Neural progenitor cell (in vitro differentiated cells): ENCODE measurements around the gene NDUFA7. TPM values are rescaled to one million over a fixed set of nuclear protein-coding genes. Genes with fewer than 3 reads are reported as not detected.

Experiments used
- DNase-seq: peaks from one replicate; pipeline ENCODE4 v3.0.0-alpha.2; 2016; ENCODE audit warnings: low spot score
- H2AFZ ChIP-seq: fragments of 200-600 bp; sonication (generic); replicated peaks from 2 replicates; pipeline ENCODE4 v1.6.1; 2016; ENCODE audit warnings: antibody characterized with exemption
- H3F3A ChIP-seq: fragments of 200-600 bp; sonication (generic); 2 replicates; pipeline ENCODE4 v1.6.1; 2016; ENCODE audit warnings: antibody characterized with exemption, low read depth
- H3K27ac ChIP-seq: fragments of 200-600 bp; sonication (generic); 2 replicates; pipeline ENCODE4 v1.5.1; 2016; ENCODE audit warnings: mild to moderate bottlenecking
- H3K27me3 ChIP-seq: fragments of 200-600 bp; sonication (generic); 2 replicates; pipeline ENCODE4 v1.6.1; 2016; ENCODE audit warnings: mild to moderate bottlenecking, moderate library complexity
- H3K36me3 ChIP-seq: fragments of 200-600 bp; sonication (generic); 2 replicates; pipeline ENCODE4 v1.5.1; 2016
- H3K4me1 ChIP-seq: fragments of 200-600 bp; sonication (generic); 2 replicates; pipeline ENCODE4 v1.6.1; 2016; ENCODE audit warnings: mixed run types
- H3K4me2 ChIP-seq: fragments of 200-600 bp; sonication (generic); 2 replicates; pipeline ENCODE4 v1.6.1; 2016
- H3K4me3 ChIP-seq: fragments of 200-600 bp; sonication (generic); 2 replicates; pipeline ENCODE4 v1.5.1; 2016
- H3K79me2 ChIP-seq: fragments of 200-600 bp; sonication (generic); 2 replicates; pipeline ENCODE4 v1.6.1; 2016; ENCODE audit warnings: low read depth
- H3K9ac ChIP-seq: fragments of 200-600 bp; sonication (generic); 2 replicates; pipeline ENCODE4 v1.6.1; 2016
- H3K9me3 ChIP-seq: fragments of 200-600 bp; sonication (generic); 2 replicates; pipeline ENCODE4 v1.5.1; 2016; ENCODE audit warnings: low read depth
- H4K20me1 ChIP-seq: fragments of 200-600 bp; sonication (generic); 2 replicates; pipeline ENCODE4 v1.6.1; 2016; ENCODE audit warnings: low read depth
- H3K27ac Mint-ChIP-seq: 3 replicates; pipeline ENCODE4 v1.8.0; 2021; ENCODE audit warnings: mixed read lengths
- H3K27me3 Mint-ChIP-seq: 2 replicates; pipeline ENCODE4 v1.8.0; 2022; ENCODE audit warnings: low read depth, mild to moderate bottlenecking, inconsistent platforms, moderate library complexity, mixed read lengths; ENCODE audit not compliant: insufficient read depth
- H3K36me3 Mint-ChIP-seq: 3 replicates; pipeline ENCODE4 v1.8.0; 2021; ENCODE audit warnings: mixed read lengths
- H3K4me1 Mint-ChIP-seq: 3 replicates; pipeline ENCODE4 v1.8.0; 2021; ENCODE audit warnings: mixed read lengths
- H3K4me3 Mint-ChIP-seq: 3 replicates; pipeline ENCODE4 v1.8.0; 2021; ENCODE audit warnings: mild to moderate bottlenecking, moderate library complexity, mixed read lengths
- H3K9me3 Mint-ChIP-seq: 3 replicates; pipeline ENCODE4 v1.8.0; 2020; ENCODE audit warnings: mixed read lengths
- EZH2 ChIP-seq: fragments of 200-600 bp; sonication (generic); IDR thresholded peaks from 2 replicates; pipeline ENCODE4 v1.6.1; 2017; ENCODE audit warnings: antibody characterized with exemption, mild to moderate bottlenecking, moderate library complexity
- EZH2phosphoT487 ChIP-seq: fragments of 200-600 bp; sonication (generic); IDR thresholded peaks from 2 replicates; pipeline ENCODE4 v1.6.1; 2017; ENCODE audit warnings: antibody characterized with exemption
- total RNA-seq: library from RNA; depleted of rRNA; stranded (reverse); fragments of >200 nt; gene quantifications from 2 replicates; pipeline ENCODE4 v1.2.3, GENCODE V29; 2015; ENCODE audit warnings: low replicate concordance
- TF ChIP-seq, protein P1 (sequence below): fragments of 200-600 bp; sonication (generic); IDR thresholded peaks from 2 replicates; pipeline ENCODE4 v1.5.1; 2017; ENCODE audit warnings: antibody characterized with exemption, mild to moderate bottlenecking

NDUFA7 gene
- total RNA-seq, 1 donor from 2014 or later = 21.0 TPM

DNA sequence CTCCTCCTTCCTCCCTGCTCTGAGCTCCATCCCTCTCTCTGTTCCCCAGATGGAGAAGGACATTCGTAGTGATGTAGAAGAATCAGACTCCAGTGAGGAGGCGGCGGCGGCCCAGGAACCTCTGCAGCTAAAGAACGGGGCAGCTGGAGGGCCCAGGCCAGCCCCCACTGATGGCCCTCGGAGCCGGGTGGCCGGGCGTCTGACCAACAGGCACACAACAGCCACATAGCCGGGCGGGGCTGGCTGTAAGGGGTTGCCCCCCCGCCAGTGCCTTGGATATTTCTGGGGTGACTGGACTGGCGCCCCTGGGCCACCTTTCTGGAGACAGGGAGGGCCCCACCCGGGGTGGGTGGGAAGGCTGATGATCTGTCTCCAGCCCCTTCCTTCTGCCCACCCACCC, 59.3 kb downstream of the NDUFA7 start:
- H3K9me3 Mint-ChIP-seq = no peaks in the 10 kb centered on the region
- H3F3A ChIP-seq = peaks cover 17% of the 10 kb centered on the region
- H3K4me2 ChIP-seq = no peak overlapping the region
- no peaks in the 10 kb centered on the region for H4K20me1 ChIP-seq
- peaks cover 9% of the 10 kb centered on the region for H3K36me3 Mint-ChIP-seq
- TF ChIP-seq EZH2 (no peak), EZH2phosphoT487 (no peak)
- TF ChIP-seq, protein P1, sequence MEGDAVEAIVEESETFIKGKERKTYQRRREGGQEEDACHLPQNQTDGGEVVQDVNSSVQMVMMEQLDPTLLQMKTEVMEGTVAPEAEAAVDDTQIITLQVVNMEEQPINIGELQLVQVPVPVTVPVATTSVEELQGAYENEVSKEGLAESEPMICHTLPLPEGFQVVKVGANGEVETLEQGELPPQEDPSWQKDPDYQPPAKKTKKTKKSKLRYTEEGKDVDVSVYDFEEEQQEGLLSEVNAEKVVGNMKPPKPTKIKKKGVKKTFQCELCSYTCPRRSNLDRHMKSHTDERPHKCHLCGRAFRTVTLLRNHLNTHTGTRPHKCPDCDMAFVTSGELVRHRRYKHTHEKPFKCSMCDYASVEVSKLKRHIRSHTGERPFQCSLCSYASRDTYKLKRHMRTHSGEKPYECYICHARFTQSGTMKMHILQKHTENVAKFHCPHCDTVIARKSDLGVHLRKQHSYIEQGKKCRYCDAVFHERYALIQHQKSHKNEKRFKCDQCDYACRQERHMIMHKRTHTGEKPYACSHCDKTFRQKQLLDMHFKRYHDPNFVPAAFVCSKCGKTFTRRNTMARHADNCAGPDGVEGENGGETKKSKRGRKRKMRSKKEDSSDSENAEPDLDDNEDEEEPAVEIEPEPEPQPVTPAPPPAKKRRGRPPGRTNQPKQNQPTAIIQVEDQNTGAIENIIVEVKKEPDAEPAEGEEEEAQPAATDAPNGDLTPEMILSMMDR = no peak
- DNase-seq = no peak
- H3K27me3 ChIP-seq = no peaks in the 10 kb centered on the region
- no peaks in the 10 kb centered on the region for H3K36me3 ChIP-seq
- H3K27me3 Mint-ChIP-seq = peaks cover 3% of the 10 kb centered on the region
- H3K79me2 ChIP-seq = no peaks in the 10 kb centered on the region
- H3K9ac ChIP-seq = no peak overlapping the region
- peaks cover 2% of the 10 kb centered on the region for H3K4me1 ChIP-seq
- peaks cover 9% of the 10 kb centered on the region for H3K4me1 Mint-ChIP-seq
- no peak overlapping the region for H3K27ac Mint-ChIP-seq
- H2AFZ ChIP-seq = no peak overlapping the region
- no peak overlapping the region for H3K4me3 Mint-ChIP-seq
- no peak overlapping the region for H3K4me3 ChIP-seq
- no peaks in the 10 kb centered on the region for H3K9me3 ChIP-seq
- H3K27ac ChIP-seq = no peak overlapping the region

DNA sequence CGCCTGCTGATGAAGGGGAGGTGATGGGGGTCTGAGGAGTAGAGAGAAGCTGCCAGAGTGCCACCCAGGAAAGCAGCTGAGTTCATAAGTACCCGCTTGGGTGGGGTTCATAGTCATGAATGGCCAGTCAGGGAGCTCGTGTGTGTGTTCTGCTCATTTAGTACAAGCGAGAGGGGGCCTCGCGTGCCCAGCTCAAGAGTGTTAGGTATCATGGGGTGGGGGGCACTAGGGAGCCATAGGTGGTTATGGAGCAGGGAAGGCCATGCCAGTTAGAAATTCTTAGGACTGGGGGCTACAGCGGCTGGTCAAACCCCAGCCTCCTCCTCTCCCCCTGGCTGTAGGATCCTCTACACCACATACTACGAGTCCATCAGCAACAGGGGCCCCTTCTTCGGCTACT, 59.8 kb downstream of the NDUFA7 start:
- Histone ChIP-seq H2AFZ (no peak overlapping the region), H3K9ac (no peak overlapping the region), H3K9me3 (no peaks in the 10 kb centered on the region), H3K79me2 (no peaks in the 10 kb centered on the region), H3K4me1 (peaks cover 2% of the 10 kb centered on the region), H3K27me3 (no peaks in the 10 kb centered on the region), H3K27ac (no peak overlapping the region), H3K36me3 (no peaks in the 10 kb centered on the region), H4K20me1 (no peaks in the 10 kb centered on the region), H3K4me3 (no peak overlapping the region), H3F3A (peaks cover 17% of the 10 kb centered on the region), H3K4me2 (no peak overlapping the region)
- Mint-ChIP-seq H3K4me3 (no peak overlapping the region), H3K4me1 (peaks cover 9% of the 10 kb centered on the region), H3K27me3 (peaks cover 3% of the 10 kb centered on the region), H3K36me3 (peaks cover 9% of the 10 kb centered on the region), H3K27ac (no peak overlapping the region), H3K9me3 (no peaks in the 10 kb centered on the region)
- no peak for DNase-seq
- TF ChIP-seq EZH2phosphoT487 (no peak), EZH2 (no peak)
- TF ChIP-seq, protein P1 = no peak

Other genes with a start within 250 kb of the NDUFA7 start
- 23.0 and 33.0 TPM in 2 replicates for gene FBN3, start 171.8 kb downstream of the NDUFA7 start, total RNA-seq
- gene CERS4, start 112.0 kb downstream of the NDUFA7 start, total RNA-seq = 34.1 and 76.0 TPM in 2 replicates
- gene CD320, start 13.0 kb downstream of the NDUFA7 start, total RNA-seq = 22.4 and 52.5 TPM in 2 replicates
- gene RPS28, start 121 bp upstream of the NDUFA7 start, total RNA-seq = 296 and 550 TPM in 2 replicates
- 1.9 TPM in 1 of 2 replicates, not detected in the other for gene KANK3, start 21.9 kb upstream of the NDUFA7 start, total RNA-seq
- gene ANGPTL4, start 42.8 kb upstream of the NDUFA7 start, total RNA-seq = 1.9 TPM in 1 of 2 replicates, not detected in the other
- 17.1 and 32.3 TPM in 2 replicates for gene RAB11B, start 69.0 kb upstream of the NDUFA7 start, total RNA-seq
- 27.0 and 72.7 TPM in 2 replicates for gene MARCHF2, start 91.9 kb upstream of the NDUFA7 start, total RNA-seq
- 118 and 156 TPM in 2 replicates for gene HNRNPM, start 123.6 kb upstream of the NDUFA7 start, total RNA-seq
- gene PRAM1, start 181.3 kb upstream of the NDUFA7 start, total RNA-seq = 0.22 and 0.56 TPM in 2 replicates
- gene ZNF414, start 192.8 kb upstream of the NDUFA7 start, total RNA-seq = 1.8 and 8.9 TPM in 2 replicates